Endothelial cell of umbilical vein (primary cell): Measurements from ENCODE around the gene PID1.

ENCODE experiments used
- CTCF ChIP-seq, 2 donors: IDR thresholded peaks; 1 replicate in 1 of 2; 2 replicates in 1 of 2; pipeline ENCODE4 v1.5.1; 2011; ENCODE audit warnings: low read length in 2 of 2, mild to moderate bottlenecking in 2 of 2, moderate library complexity in 2 of 2, control low read depth in 1 of 2, inconsistent platforms in 1 of 2, low read depth in 1 of 2; ENCODE audit not compliant: insufficient read depth in 1 of 2; ENCODE audit errors: extremely low read depth in 1 of 2
- EZH2 ChIP-seq: IDR thresholded peaks from 2 replicates; pipeline ENCODE4 v1.6.1; 2012; ENCODE audit warnings: borderline replicate concordance, low read depth, mild to moderate bottlenecking, moderate library complexity, low read length, inconsistent platforms; ENCODE audit not compliant: severe bottlenecking
- POLR2AphosphoS5 ChIP-seq: IDR thresholded peaks from 2 replicates; pipeline ENCODE4 v1.6.1; 2012; ENCODE audit warnings: low read depth, mild to moderate bottlenecking, control low read depth, low read length, moderate library complexity; ENCODE audit not compliant: insufficient read depth

- TF ChIP-seq CTCF (IDR thresholded peaks at IDR 0.05; ENCODE audit: extremely low read depth in 1 of 2, insufficient read depth in 1 of 2, low read depth in 1 of 2, low read length in 2 of 2) (no peak), EZH2 (no peak), POLR2AphosphoS5 (no peak)
These were observed 68.4 kb downstream of the PID1 start for GRCh38 chr2:229202646-229203045.
